Transverse colon (tissue), 4 donors: ENCODE data around the gene SYT2. TPM values are rescaled to one million over a fixed set of nuclear protein-coding genes. Genes with fewer than 3 reads are reported as not detected.
"Not testable (repeated sequence)": the region's sequence is repeated elsewhere in the genome, so short reads cannot be mapped to it uniquely, and the experiment has no call there.

Experiments
- DNase-seq: peaks from one replicate; pipeline ENCODE4 v3.0.0-alpha.2; 2019
- H3K27ac ChIP-seq, 4 donors: fragments of 200-600 bp; sonication (generic); 2 replicates each; pipeline ENCODE4 v1.5.1; 2016 to 2018; ENCODE audit warnings: inconsistent platforms in 4 of 4
- H3K27me3 ChIP-seq: fragments of 200-600 bp; sonication (generic); 2 replicates; pipeline ENCODE4 v1.5.1; 2017; ENCODE audit warnings: inconsistent platforms
- H3K36me3 ChIP-seq, 4 donors: fragments of 200-600 bp; sonication (generic); 2 replicates each; pipeline ENCODE4 v1.5.1; 2017 to 2019; ENCODE audit warnings: inconsistent platforms in 4 of 4
- H3K4me1 ChIP-seq, 4 donors: fragments of 200-600 bp; sonication (generic); 2 replicates each; pipeline ENCODE4 v1.5.1; 2017 to 2020; ENCODE audit warnings: inconsistent platforms in 4 of 4
- H3K4me3 ChIP-seq, 4 donors: fragments of 200-600 bp; sonication (generic); 1 replicate in 1 of 4; 2 replicates in 3 of 4; pipeline versions ENCODE4 v1.5.1 to v1.6.1; 2017 to 2019; ENCODE audit warnings: inconsistent platforms in 4 of 4
- H3K9me3 ChIP-seq, 2 donors: fragments of 200-600 bp; sonication (generic); 2 replicates each; pipeline ENCODE4 v1.5.1; 2017 to 2019; ENCODE audit warnings: inconsistent platforms in 2 of 2
- CTCF ChIP-seq, 5 experiments: fragments of 200-600 bp in 3 of 5; fragments of 450-650 bp in 2 of 5; sonication (generic) in 3 of 5; IDR thresholded peaks; 1 replicate in 2 of 5; 2 replicates in 3 of 5; pipeline ENCODE4 v1.5.1; 2016 to 2017; ENCODE audit warnings: antibody characterized with exemption in 5 of 5, inconsistent platforms in 3 of 5, mild to moderate bottlenecking in 2 of 5, moderate library complexity in 1 of 5
- EP300 ChIP-seq: sonication (generic); formaldehyde crosslinking; IDR thresholded peaks from one replicate; pipeline ENCODE4 v1.6.1; 2017; ENCODE audit warnings: antibody characterized with exemption, low read depth
- POLR2A ChIP-seq: fragments of 450-650 bp; IDR thresholded peaks from one replicate; pipeline ENCODE4 v1.6.1; 2016; ENCODE audit warnings: antibody characterized with exemption, mild to moderate bottlenecking, moderate library complexity
- POLR2AphosphoS5 ChIP-seq, 3 donors: sonication (generic); formaldehyde crosslinking; IDR thresholded peaks; one replicate each; pipeline ENCODE4 v1.6.1; 2016; ENCODE audit warnings: antibody characterized with exemption in 3 of 3
- WGBS, 2 donors: methylation state at CpG; one replicate each; pipeline ENCODE4 v1.1.5; 2018; ENCODE audit warnings: low coverage in 1 of 2; 5-methylcytosine and 5-hydroxymethylcytosine counted together
- in situ Hi-C, 4 donors: fragments of 200-750 bp; cut with MboI; loops; one replicate each; pipeline versions ENCODE4 v1.15.0 to v1.15.1; 2017; ENCODE audit warnings: low sequenced_read_pairs in 3 of 4, low pct_ligation_motif_present in 1 of 4, low pct_unique_long_range_greater_than_20kb in 1 of 4
- intact Hi-C: fragments of 100-400 bp; cut with DNase I; formaldehyde crosslinking; loops from one replicate; pipeline ENCODE4 v1.15.1; 2023; ENCODE audit warnings: low total_unique reads
- total RNA-seq, 4 donors: library from RNA; depleted of rRNA; stranded (reverse); fragments of >200 nt; gene quantifications; one replicate each; pipeline ENCODE4 v1.1.0, GENCODE V29; 2016

The SYT2 gene
- total RNA-seq, 4 donors from 2014 or later: 0.16 to 0.40 TPM; not detected in 2

- in situ Hi-C loops: loop anchor here in 2 of 4 donors (25.0 kb wide), 1 partner anchor 137 kb away; no protein-coding TSS in a partner anchor
Measured at GRCh38 chr1:202624781-202625108, 85.5 kb downstream of the SYT2 start.

DNA sequence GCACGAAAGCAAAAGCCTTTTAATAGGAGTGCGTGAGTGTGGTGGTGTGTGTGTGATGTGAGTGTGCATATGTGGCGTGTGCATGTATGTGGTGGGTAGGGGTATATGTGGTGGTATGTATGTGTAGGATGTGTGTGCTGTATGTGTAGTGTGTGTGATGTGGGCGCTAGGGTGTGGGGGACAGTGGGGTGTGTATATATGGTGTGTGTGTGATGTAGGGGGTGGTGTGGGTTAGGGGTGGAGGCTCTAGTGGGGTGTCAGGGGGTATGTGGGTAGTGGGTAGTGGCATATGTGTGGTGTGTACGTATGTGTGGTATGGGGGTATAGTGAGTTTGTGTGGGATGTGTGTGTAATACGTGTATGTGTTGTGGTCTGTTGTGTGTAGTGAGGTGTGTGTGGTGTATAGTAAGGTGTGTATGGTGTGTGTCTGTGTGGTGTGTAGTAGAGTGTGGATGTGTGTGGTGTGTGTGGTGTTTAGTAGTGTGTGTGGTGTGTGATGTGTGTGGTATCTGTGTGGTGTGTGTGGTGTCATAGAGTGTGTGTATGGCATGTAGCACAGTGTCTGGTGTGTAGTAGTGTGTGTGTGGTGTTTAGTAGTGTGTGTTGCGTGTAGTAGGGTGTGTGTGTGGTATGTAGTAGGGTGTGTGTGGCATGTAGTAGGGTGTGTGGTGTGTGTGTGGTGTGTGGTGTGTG lies 86.0 kb downstream of the SYT2 start:
- no peak for TF ChIP-seq POLR2A
- no peak for TF ChIP-seq EP300
- TF ChIP-seq POLR2AphosphoS5 (IDR thresholded peaks at IDR 0.05): no peak
- TF ChIP-seq CTCF (IDR thresholded peaks at IDR 0.05): no peak
- Histone ChIP-seq H3K4me1 (peaks cover 5 to 19% (median 10%) of the 10 kb centered on the region in 4 donors), H3K27me3 (no peaks in the 10 kb centered on the region), H3K4me3 (no peak overlapping the region), H3K27ac (no peak overlapping the region), H3K9me3 (no peaks in the 10 kb centered on the region), H3K36me3 (no peaks in the 10 kb centered on the region)
- in situ Hi-C loops: loop anchor here in 2 of 4 donors (25.0 kb wide), 1 partner anchor 137 kb away; no protein-coding TSS in a partner anchor
- intact Hi-C loops: no loop called here
- DNase-seq: no peak
- 79 to 100% methylated on average over 6 to 7 of the region's 7 CpGs for WGBS, 2 donors

More at GRCh38 chr1:202624781-202625108, 85.5 kb downstream of the SYT2 start:
- no peaks in the 10 kb centered on the region for H3K9me3 ChIP-seq
- 80 to 81% methylated on average over 1 of the region's 1 CpG for WGBS, 2 donors
- no peak for DNase-seq
- intact Hi-C loops: no loop called here
- TF ChIP-seq POLR2A (no peak), EP300 (no peak), CTCF (IDR thresholded peaks at IDR 0.05) (no peak), POLR2AphosphoS5 (IDR thresholded peaks at IDR 0.05) (no peak)
- H3K27me3 ChIP-seq: no peaks in the 10 kb centered on the region
- H3K27ac ChIP-seq: no peak overlapping the region
- H3K4me3 ChIP-seq: no peak overlapping the region
- no peaks in the 10 kb centered on the region for H3K36me3 ChIP-seq
- H3K4me1 ChIP-seq: peaks cover 5 to 15% (median 7%) of the 10 kb centered on the region in 4 donors

GRCh38 chr1:202623476-202623875 lies 86.8 kb downstream of the SYT2 start:
- H3K36me3 ChIP-seq, DNase-seq, H3K4me3 ChIP-seq, intact Hi-C loops, H3K27me3 ChIP-seq, H3K9me3 ChIP-seq: not testable (repeated sequence)
- Histone ChIP-seq H3K27ac (peak overlapping the region in 1 of 4 donors; percentile 12), H3K4me1 (peaks cover 10 to 21% (median 16%) of the 10 kb centered on the region in 4 donors)
- 77% methylated on average over 11 of the region's 12 CpGs; no CpG with 5 or more reads in 1 of the 2 donors for WGBS, 2 donors
- in situ Hi-C loops: loop anchor here in 2 of 4 donors (25.0 kb wide), 1 partner anchor 136 kb away; no protein-coding TSS in a partner anchor

DNA sequence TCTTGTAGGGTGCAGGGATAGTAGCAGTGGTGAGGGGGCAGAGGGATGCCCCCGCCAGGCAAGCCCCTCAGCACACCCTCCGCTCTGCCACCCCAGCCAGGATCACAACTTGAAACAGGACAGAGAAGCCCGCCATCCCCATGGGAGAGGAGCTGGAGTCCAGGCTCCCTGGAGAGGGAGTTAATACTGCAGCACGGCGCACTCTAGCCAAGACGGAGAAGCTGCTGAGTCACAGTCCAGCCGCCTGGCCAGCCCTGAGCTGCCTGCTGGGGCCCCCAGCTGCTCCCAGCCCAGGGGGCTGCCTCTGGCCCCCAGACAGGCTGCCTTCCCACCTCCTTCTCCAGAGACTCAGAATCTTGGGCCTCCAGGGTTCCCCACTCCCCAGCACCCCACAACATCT lies 87.2 kb downstream of the SYT2 start:
- no peak for DNase-seq
- H3K36me3 ChIP-seq: no peaks in the 10 kb centered on the region
- 89% methylated on average over 3 of the region's 7 CpGs; no CpG with 5 or more reads in 1 of the 2 donors for WGBS, 2 donors
- peak overlapping the region in 1 of 4 donors; percentile 12 for H3K27ac ChIP-seq
- in situ Hi-C loops: loop anchor here in 2 of 4 donors (25.0 kb wide), 1 partner anchor 136 kb away; no protein-coding TSS in a partner anchor
- no peak overlapping the region for H3K4me3 ChIP-seq
- intact Hi-C loops: no loop called here
- H3K4me1 ChIP-seq: peaks cover 13 to 23% (median 18%) of the 10 kb centered on the region in 4 donors
- TF ChIP-seq CTCF (IDR thresholded peaks at IDR 0.05): no peak
- no peak for TF ChIP-seq POLR2AphosphoS5 (IDR thresholded peaks at IDR 0.05)
- TF ChIP-seq EP300: no peak
- TF ChIP-seq POLR2A: no peak
- no peaks in the 10 kb centered on the region for H3K9me3 ChIP-seq
- H3K27me3 ChIP-seq: no peaks in the 10 kb centered on the region
